ENCODE data around the gene AZU1.
"Not testable (repeated sequence)": the region's sequence is repeated elsewhere in the genome, so short reads cannot be mapped to it uniquely, and the experiment has no call there.

Gene AZU1

GRCh38 chr19:810077-810855 lies 17.4 kb upstream of the AZU1 start:
- DNase-seq (ENCODE audit: low read depth in 2 of 2): no peak

DNA sequence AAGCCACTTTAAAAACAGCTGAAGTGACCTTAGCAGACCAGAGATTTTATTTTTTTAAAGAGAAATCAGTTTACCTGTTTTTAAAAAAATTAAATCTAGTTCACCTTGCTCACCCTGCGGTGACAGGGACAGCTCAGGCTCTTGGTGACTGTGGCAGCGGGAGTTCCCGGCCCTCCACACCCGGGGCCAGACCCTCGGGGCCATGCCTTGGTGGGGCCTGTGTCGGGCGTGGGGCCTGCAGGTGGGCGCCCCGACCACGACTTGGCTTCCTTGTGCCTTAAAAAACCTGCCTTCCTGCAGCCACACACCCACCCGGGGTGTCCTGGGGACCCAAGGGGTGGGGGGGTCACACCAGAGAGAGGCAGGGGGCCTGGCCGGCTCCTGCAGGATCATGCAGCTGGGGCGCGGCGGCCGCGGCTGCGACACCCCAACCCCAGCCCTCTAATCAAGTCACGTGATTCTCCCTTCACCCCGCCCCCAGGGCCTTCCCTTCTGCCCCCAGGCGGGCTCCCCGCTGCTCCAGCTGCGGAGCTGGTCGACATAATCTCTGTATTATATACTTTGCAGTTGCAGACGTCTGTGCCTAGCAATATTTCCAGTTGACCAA lies 16.7 kb upstream of the AZU1 start:
- no peak for DNase-seq (ENCODE audit: low read depth in 2 of 2)

- DNase-seq (ENCODE audit: low read depth in 2 of 2): no peak
Observed at GRCh38 chr19:811506-812048, 16.1 kb upstream of the AZU1 start.

DNA sequence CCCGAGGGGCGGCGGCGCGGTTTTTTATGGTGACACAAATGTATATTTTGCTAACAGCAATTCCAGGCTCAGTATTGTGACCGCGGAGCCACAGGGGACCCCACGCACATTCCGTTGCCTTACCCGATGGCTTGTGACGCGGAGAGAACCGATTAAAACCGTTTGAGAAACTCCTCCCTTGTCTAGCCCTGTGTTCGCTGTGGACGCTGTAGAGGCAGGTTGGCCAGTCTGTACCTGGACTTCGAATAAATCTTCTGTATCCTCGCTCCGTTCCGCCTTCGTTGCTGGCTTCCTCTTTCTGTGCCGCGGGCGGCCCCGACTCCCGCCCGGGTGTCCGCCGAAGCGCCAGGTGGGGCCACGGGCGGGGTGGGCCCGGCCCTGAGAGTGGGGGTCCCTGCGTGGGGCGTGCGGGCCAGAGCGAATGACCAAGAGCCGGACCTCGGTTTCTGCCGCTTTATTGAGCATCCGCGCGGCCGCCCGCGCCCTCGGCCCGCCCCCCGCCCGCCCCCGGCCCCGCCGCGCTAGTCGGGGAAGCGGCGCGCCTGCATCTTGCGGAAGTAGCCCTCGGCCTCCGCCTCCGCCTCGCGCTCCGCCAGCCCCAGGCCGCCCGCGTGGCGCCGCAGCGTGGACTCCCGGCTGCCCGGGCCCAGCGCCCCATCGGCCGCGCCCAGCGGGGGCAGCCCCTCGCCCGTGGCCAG lies 15.4 kb upstream of the AZU1 start:
- no peak for DNase-seq (ENCODE audit: low read depth in 2 of 2)

- DNase-seq (ENCODE audit: low read depth in 2 of 2): no peak
Observed at GRCh38 chr19:812747-813218, 14.9 kb upstream of the AZU1 start.

DNA sequence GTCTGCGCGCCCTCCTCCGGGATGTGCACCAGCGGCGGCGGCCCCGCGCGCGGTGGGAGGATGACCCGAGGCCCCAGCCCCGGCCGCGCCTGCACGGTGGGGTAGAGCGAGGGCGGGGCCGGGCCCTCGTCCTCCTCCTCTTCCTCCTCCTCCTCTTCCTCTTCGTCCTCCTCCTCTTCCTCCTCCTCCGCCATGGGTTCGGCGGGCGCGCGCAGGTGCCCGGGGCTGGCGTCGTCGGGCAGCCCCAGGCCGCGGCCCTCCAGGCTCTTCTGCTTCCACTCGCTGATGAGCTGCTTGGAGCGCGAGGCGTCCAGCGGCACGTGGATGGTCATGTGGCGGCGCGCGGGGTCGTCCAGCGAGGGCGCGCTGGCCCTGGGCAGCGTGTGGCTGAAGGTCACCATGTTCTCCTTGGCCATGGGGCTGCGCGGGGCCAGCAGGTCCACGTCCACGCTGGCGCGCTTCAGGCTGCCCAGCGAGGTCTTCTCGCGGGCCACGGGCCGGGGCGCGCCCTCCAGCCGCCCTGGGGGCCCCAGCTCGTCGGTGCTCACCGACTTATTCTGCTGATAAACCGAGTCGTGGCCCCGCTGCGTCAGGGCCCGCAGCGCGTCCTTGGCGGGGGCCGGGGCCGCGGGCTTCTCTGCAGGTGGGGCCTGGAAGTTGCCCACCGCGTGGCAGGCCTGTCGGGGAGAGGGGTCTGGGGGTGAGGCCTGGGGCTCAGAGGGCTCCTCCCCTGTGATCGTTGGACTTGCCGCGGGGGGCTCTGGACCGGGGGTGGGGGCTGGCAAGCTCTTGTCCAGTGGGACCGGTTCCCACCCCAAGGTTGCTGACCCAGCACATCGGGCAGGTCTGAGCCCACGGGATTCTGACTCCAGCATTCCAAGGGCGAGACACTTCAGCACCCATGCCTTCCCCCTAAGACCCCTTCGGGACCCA lies 14.2 kb upstream of the AZU1 start:
- no peak for DNase-seq (ENCODE audit: low read depth in 2 of 2)

DNA sequence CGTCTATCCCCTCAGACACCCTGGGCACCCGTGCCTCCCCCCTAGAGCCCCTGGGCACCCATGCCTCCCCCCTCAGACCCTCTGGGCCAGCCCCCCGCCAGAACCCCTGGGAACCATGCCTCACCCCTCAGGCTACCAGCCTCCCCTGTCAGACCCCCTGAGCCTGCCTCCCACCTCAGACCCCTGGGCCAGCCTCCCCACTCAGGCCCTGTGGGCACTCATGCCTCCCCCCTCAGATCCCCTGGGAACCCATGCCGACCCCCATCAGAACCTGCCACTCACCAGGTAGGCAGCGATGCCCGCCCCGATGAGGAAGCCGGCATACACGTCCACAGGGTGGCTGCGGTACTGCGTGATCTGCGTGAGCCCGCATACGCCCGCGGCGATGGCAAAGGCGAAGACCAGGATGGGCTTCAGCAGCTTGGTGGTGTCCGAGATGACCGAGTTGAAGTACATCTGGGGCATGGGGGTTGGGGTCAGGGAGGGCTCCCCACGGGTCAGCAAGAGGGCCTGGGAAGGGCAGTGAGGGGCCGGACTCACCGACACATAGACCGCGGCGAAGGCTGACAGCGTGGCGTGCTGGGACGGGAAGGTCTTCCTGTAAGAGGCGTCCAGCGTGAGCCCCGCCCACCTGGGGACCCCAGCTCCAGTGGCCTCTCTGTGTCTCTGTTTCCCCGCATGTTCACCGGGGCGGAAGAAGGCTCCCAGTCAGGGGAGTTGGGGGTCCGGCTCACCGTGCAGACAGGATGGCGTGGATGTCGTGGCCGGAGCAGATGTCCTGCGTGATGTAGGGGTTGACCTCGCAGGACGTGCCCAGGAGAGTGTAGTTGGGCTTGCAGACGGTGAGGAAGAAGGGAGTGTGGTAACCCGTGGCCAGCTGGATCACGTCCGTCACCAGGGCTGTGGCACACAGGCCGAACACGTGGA lies 13.2 kb upstream of the AZU1 start:
- no peak for DNase-seq (ENCODE audit: low read depth in 2 of 2)

- no peak for DNase-seq (ENCODE audit: low read depth in 2 of 2)
Observed at GRCh38 chr19:815079-815774, 12.4 kb upstream of the AZU1 start.

- no peak for DNase-seq (ENCODE audit: low read depth in 2 of 2)
Observed at GRCh38 chr19:815775-816499, 11.7 kb upstream of the AZU1 start.

GRCh38 chr19:816500-816857 lies 11.2 kb upstream of the AZU1 start:
- DNase-seq (ENCODE audit: low read depth in 2 of 2): no peak

- not testable (repeated sequence) for DNase-seq (ENCODE audit: low read depth in 2 of 2)
Observed at GRCh38 chr19:820212-820611, 7.4 kb upstream of the AZU1 start.

- no peak for DNase-seq (ENCODE audit: low read depth in 2 of 2)
Observed at GRCh38 chr19:821231-821824, 6.3 kb upstream of the AZU1 start.

GRCh38 chr19:821825-822503 lies 5.7 kb upstream of the AZU1 start, which contains the start of gene PLPPR3:
Gene PLPPR3 (minus strand): TSS chr19:821955. CDS start chr19:821559, 396 bp downstream.
- DNase-seq (ENCODE audit: low read depth in 2 of 2): no peak

- DNase-seq (ENCODE audit: low read depth in 2 of 2): no peak
Observed at GRCh38 chr19:823565-824121, 4.0 kb upstream of the AZU1 start.

GRCh38 chr19:824885-825284 lies 2.8 kb upstream of the AZU1 start:
- DNase-seq (ENCODE audit: low read depth in 2 of 2): no peak

GRCh38 chr19:825897-826644 lies 1.6 kb upstream of the AZU1 start:
- no peak for DNase-seq (ENCODE audit: low read depth in 2 of 2)

DNA sequence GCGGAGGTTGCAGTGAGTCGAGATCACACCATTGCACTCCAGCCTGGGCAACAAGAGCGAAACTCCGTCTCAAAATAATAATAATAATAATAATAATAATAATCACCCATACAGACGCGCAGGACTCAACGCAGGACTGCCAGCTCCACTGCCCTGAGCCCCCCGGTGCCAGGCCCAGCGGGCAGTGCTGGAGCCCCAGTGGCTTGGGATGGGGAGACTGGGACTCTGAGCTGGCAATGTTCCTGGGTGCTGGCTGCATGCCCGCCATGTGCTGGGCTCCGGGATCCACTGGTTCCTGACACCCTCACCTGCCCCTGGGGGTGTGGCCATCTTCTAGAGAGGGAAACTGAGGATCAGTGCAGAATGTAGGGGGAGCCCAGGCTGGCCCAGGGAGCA lies 325 bp upstream of the AZU1 start:
- DNase-seq (ENCODE audit: low read depth in 2 of 2): no peak
